OCI-LY7 (cell line): ENCODE results near the gene AOAH. TPM values are rescaled to one million over a fixed set of nuclear protein-coding genes. Genes with fewer than 3 reads are reported as not detected.

Experiments used
- BruUV-seq: library from RNA; stranded (reverse); fragments of 400-500 nt; replicated peaks from 2 replicates; lab custom pipeline; 2021; lab: Mats Ljungman, UMichigan
- CTCF ChIA-PET: fragments of 300-600 bp; sonication (Branson Sonifier 250); formaldehyde crosslinking; loops from one replicate; lab custom pipeline; 2022; ENCODE audit warnings: antibody characterized with exemption; ENCODE audit not compliant: unreplicated experiment; lab: Charles Lee
- POLR2A ChIA-PET: fragments of 300-600 bp; sonication (Branson Sonifier 250); formaldehyde crosslinking; loops from one replicate; lab custom pipeline; 2022; ENCODE audit warnings: antibody characterized with exemption; lab: Charles Lee
- DNase-seq: peaks from one replicate; pipeline ENCODE4 v3.0.0-alpha.2; 2015; ENCODE audit warnings: low spot score
- H2AFZ ChIP-seq: fragments of 200-600 bp; sonication (generic), shearing (Covaris generic); 2 replicates; pipeline ENCODE4 v1.6.1; 2014; ENCODE audit warnings: mild to moderate bottlenecking, antibody characterized with exemption, low read length, moderate library complexity
- H3K27ac ChIP-seq: fragments of 200-600 bp; sonication (generic); 2 replicates; pipeline ENCODE4 v1.5.1; 2014; ENCODE audit warnings: mixed run types, low read depth, mild to moderate bottlenecking, moderate library complexity, low read length, inconsistent platforms; ENCODE audit not compliant: poor library complexity, severe bottlenecking
- H3K36me3 ChIP-seq: fragments of 200-600 bp; sonication (generic); 2 replicates; pipeline ENCODE4 v1.6.1; 2014; ENCODE audit warnings: mild to moderate bottlenecking, antibody characterized with exemption, low read length, moderate library complexity, mixed read lengths; ENCODE audit not compliant: insufficient read depth
- H3K4me1 ChIP-seq: fragments of 200-600 bp; sonication (generic); 2 replicates; pipeline ENCODE4 v1.5.1; 2014; ENCODE audit warnings: mild to moderate bottlenecking, low read length; ENCODE audit not compliant: insufficient read depth, poor library complexity, severe bottlenecking
- H3K4me2 ChIP-seq: fragments of 200-600 bp; sonication (generic); 2 replicates; pipeline ENCODE4 v1.6.1; 2014; ENCODE audit warnings: mild to moderate bottlenecking, low read length
- H3K4me3 ChIP-seq: fragments of 200-600 bp; sonication (generic); 2 replicates; pipeline ENCODE4 v1.5.1; 2014; ENCODE audit warnings: mild to moderate bottlenecking, low read depth, low read length; ENCODE audit not compliant: poor library complexity, severe bottlenecking
- H3K79me2 ChIP-seq: fragments of 200-600 bp; sonication (generic); 2 replicates; pipeline ENCODE4 v1.6.1; 2016; ENCODE audit warnings: low read depth, mild to moderate bottlenecking, low read length, moderate library complexity, mixed read lengths; ENCODE audit not compliant: insufficient read depth
- H3K9me2 ChIP-seq: fragments of 200-600 bp; sonication (generic); 2 replicates; pipeline ENCODE4 v1.6.1; 2016; ENCODE audit warnings: mild to moderate bottlenecking, low read length, mixed read lengths; ENCODE audit not compliant: insufficient read depth
- H3K9me3 ChIP-seq: fragments of 200-600 bp; sonication (generic); 2 replicates; pipeline ENCODE4 v1.6.1; 2014; ENCODE audit warnings: mild to moderate bottlenecking, mixed run types, low read length, mixed read lengths
- H4K20me1 ChIP-seq: fragments of 200-600 bp; sonication (generic); 2 replicates; pipeline ENCODE4 v1.6.1; 2014; ENCODE audit warnings: mild to moderate bottlenecking, antibody characterized with exemption, low read length, moderate library complexity, mixed read lengths; ENCODE audit not compliant: insufficient read depth
- EZH2phosphoT487 ChIP-seq: fragments of 200-600 bp; sonication (generic); IDR thresholded peaks from 2 replicates; pipeline ENCODE4 v1.6.1; 2018; ENCODE audit warnings: low read depth, borderline replicate concordance, mild to moderate bottlenecking, mixed run types, antibody characterized with exemption, low read length, moderate library complexity, mixed read lengths
- intact Hi-C: fragments of 100-400 bp; cut with micrococcal nuclease; formaldehyde crosslinking; loops from one replicate; pipeline ENCODE4 v1.10.0; 2022; ENCODE audit not compliant: unreplicated experiment
- total RNA-seq, 2 experiments: library from RNA; depleted of rRNA in 1 of 2; stranded (reverse); fragments of >200 nt in 1 of 2; shearing (Covaris generic) in 1 of 2; gene quantifications; 2 replicates each; pipeline ENCODE4 v1.2.3, GENCODE V29; 2014 to 2022
- TF ChIP-seq, protein P1 (sequence below): fragments of 200-600 bp; sonication (generic); conservative IDR thresholded peaks from 2 replicates; pipeline ENCODE4 v1.5.1; 2014; ENCODE audit warnings: mild to moderate bottlenecking, antibody characterized with exemption, low read length, moderate library complexity, mixed read lengths

AOAH gene
- total RNA-seq, 2 experiments from 2014 or later = 0.13 to 0.61 TPM

DNA sequence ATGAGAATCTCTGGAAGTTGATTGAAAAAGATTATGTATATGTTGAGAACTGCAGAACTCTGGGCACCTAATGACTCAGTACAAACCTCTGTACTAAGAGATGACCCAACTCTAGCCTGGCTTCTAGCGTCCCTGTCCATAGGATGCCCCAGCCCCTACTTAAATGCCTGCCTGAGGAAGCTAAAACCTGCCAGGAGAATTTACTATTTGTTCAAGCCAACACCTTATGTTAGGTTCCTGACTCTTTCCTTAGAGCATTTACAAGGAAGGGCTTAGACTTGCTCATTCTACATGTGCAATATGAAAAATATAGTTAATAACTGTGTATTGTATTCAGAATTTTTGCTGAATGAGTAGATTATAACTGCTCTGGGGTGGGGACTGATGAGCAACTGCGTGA is 37.5 kb upstream of the AOAH start:
- H3K4me2 ChIP-seq = no peak overlapping the region
- no TSS peak for BruUV-seq
- H3K9me3 ChIP-seq = no peaks in the 10 kb centered on the region
- H4K20me1 ChIP-seq = no peaks in the 10 kb centered on the region
- no peak overlapping the region for H3K4me3 ChIP-seq
- H2AFZ ChIP-seq = no peak overlapping the region
- TF ChIP-seq, protein P1, sequence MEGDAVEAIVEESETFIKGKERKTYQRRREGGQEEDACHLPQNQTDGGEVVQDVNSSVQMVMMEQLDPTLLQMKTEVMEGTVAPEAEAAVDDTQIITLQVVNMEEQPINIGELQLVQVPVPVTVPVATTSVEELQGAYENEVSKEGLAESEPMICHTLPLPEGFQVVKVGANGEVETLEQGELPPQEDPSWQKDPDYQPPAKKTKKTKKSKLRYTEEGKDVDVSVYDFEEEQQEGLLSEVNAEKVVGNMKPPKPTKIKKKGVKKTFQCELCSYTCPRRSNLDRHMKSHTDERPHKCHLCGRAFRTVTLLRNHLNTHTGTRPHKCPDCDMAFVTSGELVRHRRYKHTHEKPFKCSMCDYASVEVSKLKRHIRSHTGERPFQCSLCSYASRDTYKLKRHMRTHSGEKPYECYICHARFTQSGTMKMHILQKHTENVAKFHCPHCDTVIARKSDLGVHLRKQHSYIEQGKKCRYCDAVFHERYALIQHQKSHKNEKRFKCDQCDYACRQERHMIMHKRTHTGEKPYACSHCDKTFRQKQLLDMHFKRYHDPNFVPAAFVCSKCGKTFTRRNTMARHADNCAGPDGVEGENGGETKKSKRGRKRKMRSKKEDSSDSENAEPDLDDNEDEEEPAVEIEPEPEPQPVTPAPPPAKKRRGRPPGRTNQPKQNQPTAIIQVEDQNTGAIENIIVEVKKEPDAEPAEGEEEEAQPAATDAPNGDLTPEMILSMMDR = no peak
- TF ChIP-seq EZH2phosphoT487 = no peak
- no peak for DNase-seq
- no peaks in the 10 kb centered on the region for H3K4me1 ChIP-seq
- CTCF ChIA-PET = no interaction called here
- no peak overlapping the region for H3K27ac ChIP-seq
- intact Hi-C loops = no loop called here
- H3K79me2 ChIP-seq = no peaks in the 10 kb centered on the region
- no peaks in the 10 kb centered on the region for H3K9me2 ChIP-seq
- POLR2A ChIA-PET = interaction anchor here (0.6 kb wide), 2 partner anchors 11 to 130 kb away, joined by 4 to 5 read pairs; no protein-coding TSS in a partner anchor
- no peaks in the 10 kb centered on the region for H3K36me3 ChIP-seq

DNA sequence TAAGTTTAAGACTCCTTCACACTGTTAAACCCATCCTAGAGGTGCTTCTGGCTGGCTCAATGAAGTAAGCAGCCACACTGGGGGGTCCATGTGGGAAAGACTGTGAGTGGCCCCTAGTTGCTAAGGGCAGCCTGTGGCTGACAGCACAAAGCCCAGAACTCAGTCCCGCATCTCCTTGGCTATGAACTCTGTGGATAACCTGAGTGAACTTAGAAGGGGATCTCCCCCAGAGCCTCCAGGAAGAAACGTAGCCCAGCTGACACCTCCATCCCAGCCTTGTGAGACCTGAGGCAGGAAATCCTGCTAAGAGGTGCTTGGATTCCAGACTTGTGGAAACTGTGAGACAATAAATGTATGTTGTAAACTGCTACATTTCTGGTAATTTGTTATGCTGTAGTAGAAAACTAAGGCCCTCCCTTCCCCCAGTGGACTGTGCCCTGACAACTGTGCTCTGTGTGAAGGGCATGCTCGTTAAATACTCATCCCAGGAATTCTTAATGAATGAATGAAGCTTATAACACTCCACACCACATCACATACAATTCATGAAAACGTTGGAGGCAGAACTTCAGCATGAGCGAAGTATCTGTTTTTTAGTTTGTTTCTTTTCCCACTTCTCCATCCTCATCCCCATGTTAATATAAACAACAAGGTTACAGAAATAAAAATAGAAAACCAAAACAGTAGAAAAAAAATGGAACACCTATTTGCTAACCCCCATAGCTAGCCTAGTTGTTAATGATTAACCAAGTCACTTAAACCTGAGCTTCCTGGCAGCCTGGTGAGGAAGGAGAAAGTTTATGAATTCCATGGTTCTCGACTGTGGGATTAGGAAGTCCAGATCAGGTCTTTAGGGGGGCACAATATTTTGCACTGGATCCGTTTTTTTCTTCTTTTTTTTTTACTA is 36.8 kb upstream of the AOAH start:
- intact Hi-C loops = no loop called here
- Histone ChIP-seq H4K20me1 (no peaks in the 10 kb centered on the region), H3K27ac (no peak overlapping the region), H3K4me1 (no peaks in the 10 kb centered on the region), H3K36me3 (no peaks in the 10 kb centered on the region), H2AFZ (no peak overlapping the region), H3K9me2 (no peaks in the 10 kb centered on the region), H3K9me3 (no peaks in the 10 kb centered on the region), H3K79me2 (no peaks in the 10 kb centered on the region), H3K4me3 (no peak overlapping the region), H3K4me2 (no peak overlapping the region)
- BruUV-seq = no TSS peak
- CTCF ChIA-PET = no interaction called here
- TF ChIP-seq, protein P1 = no peak
- TF ChIP-seq EZH2phosphoT487 = no peak
- POLR2A ChIA-PET = interaction anchor here (0.6 kb wide), 2 partner anchors 12 to 130 kb away, joined by 4 to 5 read pairs; no protein-coding TSS in a partner anchor
- no peak for DNase-seq

DNA sequence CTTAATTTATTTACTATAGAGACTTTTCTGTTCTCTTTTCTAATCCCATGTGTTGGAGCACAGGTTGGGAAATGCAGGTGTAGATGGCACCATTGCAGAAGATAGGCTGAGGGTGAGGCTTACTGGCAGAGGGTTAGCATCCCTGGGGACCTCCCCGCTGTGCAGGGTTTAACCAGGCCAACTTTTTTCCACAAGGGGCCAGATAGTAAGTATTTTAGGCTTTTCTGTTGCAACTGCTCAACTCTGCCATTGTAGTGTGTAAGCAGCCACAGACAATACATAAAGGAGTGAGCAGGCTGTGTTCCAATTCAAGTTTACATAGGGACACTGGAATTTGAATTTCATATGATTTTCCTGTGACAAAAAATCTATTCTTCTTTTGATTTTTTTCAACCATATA is 34.6 kb upstream of the AOAH start:
- Histone ChIP-seq H3K4me2 (no peak overlapping the region), H3K27ac (no peak overlapping the region), H3K9me2 (no peaks in the 10 kb centered on the region), H3K4me1 (no peaks in the 10 kb centered on the region), H2AFZ (no peak overlapping the region), H3K79me2 (no peaks in the 10 kb centered on the region), H3K4me3 (no peak overlapping the region), H4K20me1 (no peaks in the 10 kb centered on the region), H3K9me3 (no peaks in the 10 kb centered on the region), H3K36me3 (no peaks in the 10 kb centered on the region)
- ChIA-PET CTCF (no interaction called here), POLR2A (interaction anchor here (0.7 kb wide), 1 partner anchor 564 kb away, joined by 4 read pairs; no protein-coding TSS in a partner anchor)
- no peak for DNase-seq
- no peak for TF ChIP-seq EZH2phosphoT487
- TF ChIP-seq, protein P1 = no peak
- BruUV-seq = no TSS peak
- intact Hi-C loops = no loop called here
